HL-60 (cell line): ENCODE data around the gene YWHAB.

Experiments
- GABPA ChIP-seq: IDR thresholded peaks from 2 replicates; pipeline ENCODE4 v1.6.1; 2012; ENCODE audit warnings: low read depth
- POLR2AphosphoS5 ChIP-seq: IDR thresholded peaks from 2 replicates; pipeline ENCODE4 v1.6.1; 2012; ENCODE audit warnings: low read depth
- REST ChIP-seq: IDR thresholded peaks from 2 replicates; pipeline ENCODE4 v1.6.1; 2012; ENCODE audit warnings: low read depth; ENCODE audit not compliant: insufficient replicate concordance
- SPI1 ChIP-seq: IDR thresholded peaks from 2 replicates; pipeline ENCODE4 v1.6.1; 2012; ENCODE audit warnings: low read depth, mild to moderate bottlenecking, borderline replicate concordance
- TF ChIP-seq, protein P1 (sequence below): IDR thresholded peaks from one replicate; pipeline ENCODE4 v1.5.1; 2011; ENCODE audit warnings: low read length, control low read depth, inconsistent platforms; ENCODE audit not compliant: insufficient read depth

- TF ChIP-seq, protein P1, sequence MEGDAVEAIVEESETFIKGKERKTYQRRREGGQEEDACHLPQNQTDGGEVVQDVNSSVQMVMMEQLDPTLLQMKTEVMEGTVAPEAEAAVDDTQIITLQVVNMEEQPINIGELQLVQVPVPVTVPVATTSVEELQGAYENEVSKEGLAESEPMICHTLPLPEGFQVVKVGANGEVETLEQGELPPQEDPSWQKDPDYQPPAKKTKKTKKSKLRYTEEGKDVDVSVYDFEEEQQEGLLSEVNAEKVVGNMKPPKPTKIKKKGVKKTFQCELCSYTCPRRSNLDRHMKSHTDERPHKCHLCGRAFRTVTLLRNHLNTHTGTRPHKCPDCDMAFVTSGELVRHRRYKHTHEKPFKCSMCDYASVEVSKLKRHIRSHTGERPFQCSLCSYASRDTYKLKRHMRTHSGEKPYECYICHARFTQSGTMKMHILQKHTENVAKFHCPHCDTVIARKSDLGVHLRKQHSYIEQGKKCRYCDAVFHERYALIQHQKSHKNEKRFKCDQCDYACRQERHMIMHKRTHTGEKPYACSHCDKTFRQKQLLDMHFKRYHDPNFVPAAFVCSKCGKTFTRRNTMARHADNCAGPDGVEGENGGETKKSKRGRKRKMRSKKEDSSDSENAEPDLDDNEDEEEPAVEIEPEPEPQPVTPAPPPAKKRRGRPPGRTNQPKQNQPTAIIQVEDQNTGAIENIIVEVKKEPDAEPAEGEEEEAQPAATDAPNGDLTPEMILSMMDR: no peak
- no peak for TF ChIP-seq REST
- no peak for TF ChIP-seq GABPA
- TF ChIP-seq POLR2AphosphoS5: no peak
- no peak for TF ChIP-seq SPI1
Measured at GRCh38 chr20:44948107-44948506, 62.6 kb downstream of the YWHAB start.
